Endothelial cell of umbilical vein (primary cell): ENCODE results near the gene ZNF512. TPM values are rescaled to one million over a fixed set of nuclear protein-coding genes. Genes with fewer than 3 reads are reported as not detected.
A peak's percentile ranks its signal among the peaks of the same experiment; 100 is the strongest.

ENCODE experiments used
- BruUV-seq: library from RNA; stranded (reverse); fragments of 400-500 nt; replicated peaks from 2 replicates; lab custom pipeline; 2021; lab: Mats Ljungman, UMichigan
- CTCF ChIA-PET: fragments of 300-600, 350-600 bp; sonication (Branson Sonifier 250); formaldehyde crosslinking; loops from one replicate; lab custom pipeline; 2021; ENCODE audit warnings: antibody characterized with exemption, inconsistent platforms; lab: Charles Lee
- POLR2A ChIA-PET: fragments of 300-600, 350-600 bp; sonication (Branson Sonifier 250); formaldehyde crosslinking; loops from one replicate; lab custom pipeline; 2021; ENCODE audit warnings: antibody characterized with exemption, inconsistent platforms; lab: Charles Lee
- DNase-seq: peaks from one replicate; pipeline ENCODE4 v3.0.0-alpha.2; 2011; ENCODE audit warnings: low read depth, low spot score
- FAIRE-seq: peaks from 2 replicates; lab custom pipeline; 2011; peaks lifted over from hg19 to GRCh38; lab: Jason Lieb, UNC
- H2AFZ ChIP-seq: 2 replicates; pipeline ENCODE4 v1.6.0; 2012; ENCODE audit warnings: low read depth, low read length, control low read depth, inconsistent platforms
- H3K27ac ChIP-seq: 2 replicates; pipeline ENCODE4 v1.5.1; 2011; ENCODE audit warnings: low read depth, mild to moderate bottlenecking, control low read depth, low read length, moderate library complexity; ENCODE audit not compliant: insufficient read depth
- H3K27me3 ChIP-seq, 2 experiments: 2 replicates each; pipeline versions ENCODE4 v1.6.0 to v1.6.1; 2011; ENCODE audit warnings: low read length in 2 of 2, mixed read lengths in 1 of 2; ENCODE audit not compliant: control insufficient read depth in 2 of 2, insufficient read depth in 2 of 2
- H3K36me3 ChIP-seq, 2 experiments: 2 replicates in 1 of 2; 3 replicates in 1 of 2; pipeline ENCODE4 v1.5.1; 2011; ENCODE audit warnings: low read length in 2 of 2, mild to moderate bottlenecking in 1 of 2, moderate library complexity in 1 of 2; ENCODE audit not compliant: control insufficient read depth in 2 of 2, insufficient read depth in 2 of 2; ENCODE audit errors: extremely low read depth in 1 of 2
- H3K4me1 ChIP-seq: 3 replicates; pipeline ENCODE4 v1.5.1; 2011; ENCODE audit warnings: mild to moderate bottlenecking, low read length; ENCODE audit not compliant: control insufficient read depth, insufficient read depth; ENCODE audit errors: extremely low read depth
- H3K4me2 ChIP-seq: 2 replicates; pipeline ENCODE4 v1.6.1; 2011; ENCODE audit warnings: low read length, control low read depth, mixed read lengths; ENCODE audit not compliant: insufficient read depth
- H3K4me3 ChIP-seq, 3 experiments: fragments of 200-600 bp in 1 of 3; sonication (generic), shearing (Covaris generic) in 1 of 3; replicated peaks in 1 of 3; 2 replicates each; pipeline ENCODE4 v1.5.1; 2011 to 2016; ENCODE audit warnings: control low read depth in 3 of 3, low read length in 3 of 3, mild to moderate bottlenecking in 2 of 3, inconsistent platforms in 1 of 3, low read depth in 1 of 3, moderate library complexity in 1 of 3; ENCODE audit not compliant: insufficient read depth in 1 of 3
- H3K79me2 ChIP-seq: 2 replicates; pipeline ENCODE4 v1.6.0; 2012; ENCODE audit warnings: low read length, inconsistent platforms; ENCODE audit not compliant: control insufficient read depth, insufficient read depth
- H3K9ac ChIP-seq: replicated peaks from 2 replicates; pipeline ENCODE3; 2011; ENCODE audit warnings: low read length, control low read depth; ENCODE audit not compliant: insufficient read depth; ENCODE audit errors: extremely low read depth
- H3K9me1 ChIP-seq: replicated peaks from 3 replicates; pipeline ENCODE4 v1.6.0; 2011; ENCODE audit warnings: mild to moderate bottlenecking, low read length; ENCODE audit not compliant: control insufficient read depth, insufficient read depth; ENCODE audit errors: extremely low read depth
- H3K9me3 ChIP-seq: replicated peaks from 2 replicates; pipeline ENCODE4 v1.5.1; 2012; ENCODE audit warnings: low read length, inconsistent platforms; ENCODE audit not compliant: control insufficient read depth, insufficient read depth
- H4K20me1 ChIP-seq: replicated peaks from 2 replicates; pipeline ENCODE3; 2011; ENCODE audit warnings: mild to moderate bottlenecking, low read length; ENCODE audit not compliant: control insufficient read depth, insufficient read depth; ENCODE audit errors: extremely low read depth
- FOS ChIP-seq: IDR thresholded peaks from 2 replicates; pipeline ENCODE4 v1.6.1; 2011; ENCODE audit warnings: mild to moderate bottlenecking, low read length, moderate library complexity, borderline replicate concordance; ENCODE audit not compliant: insufficient read depth
- GATA2 ChIP-seq: IDR thresholded peaks from 2 replicates; pipeline ENCODE4 v1.7.0; 2011; ENCODE audit warnings: low read depth, mild to moderate bottlenecking, moderate library complexity, mixed read lengths, low read length; ENCODE audit not compliant: insufficient read length, insufficient read depth
- MAX ChIP-seq: IDR thresholded peaks from 2 replicates; pipeline ENCODE4 v1.6.1; 2011; ENCODE audit not compliant: insufficient read depth, insufficient read length
- POLR2A ChIP-seq: IDR thresholded peaks from 2 replicates; pipeline ENCODE4 v1.6.1; 2012; ENCODE audit warnings: low read depth, mild to moderate bottlenecking, control low read depth, low read length
- POLR2AphosphoS5 ChIP-seq: IDR thresholded peaks from 2 replicates; pipeline ENCODE4 v1.6.1; 2012; ENCODE audit warnings: low read depth, mild to moderate bottlenecking, control low read depth, low read length, moderate library complexity; ENCODE audit not compliant: insufficient read depth
- dilution Hi-C: fragments of 300-500 bp; cut with MboI; formaldehyde crosslinking; loops from one replicate; pipeline ENCODE4 v1.15.0; 2019; ENCODE audit warnings: low sequenced_read_pairs; ENCODE audit not compliant: extremely low pct_ligation_motif_present
- intact Hi-C: fragments of 100-400 bp; cut with micrococcal nuclease; formaldehyde crosslinking; loops from one replicate; pipeline ENCODE4 v1.10.0; 2022
- polyA plus RNA-seq, 4 experiments: library from polyadenylated mRNA; depleted of rRNA in 3 of 4; stranded (reverse) in 3 of 4; unstranded in 1 of 4; fragments of >200 nt; gene quantifications; 2 replicates each; pipeline versions ENCODE4 v1.2.1 to v1.2.3, GENCODE V29; 2011 to 2012; ENCODE audit warnings: missing spikeins in 1 of 4
- total RNA-seq: library from RNA; stranded (reverse); gene quantifications from 2 replicates; pipeline ENCODE4 v1.2.3, GENCODE V29; 2021

ZNF512 gene
- total and polyA plus RNA-seq, 2 donors (not counting 3 experiments of a cell fraction or from before 2014, with no cell fraction given) = 17.8 to 37.0 TPM

GRCh38 chr2:27663285-27664153, 80.7 kb downstream of the ZNF512 start, which contains the start of the genes SLC4A1AP and SUPT7L:
TSS of gene SLC4A1AP (plus strand) at chr2:27663889. CDS start at chr2:27663915, 26 bp downstream.
TSS of gene SUPT7L (minus strand) at chr2:27663614. CDS start at chr2:27662192, 1,422 bp downstream.
- no peaks in the 10 kb centered on the region for H3K9me3 ChIP-seq
- TF ChIP-seq POLR2A (peak; percentile 67), POLR2AphosphoS5 (peak; percentile 74), GATA2 (peak; percentile 26), MAX (no peak), FOS (no peak)
- H3K4me2 ChIP-seq = peak within 1 kb of the TSS; percentile 84
- no peaks in the 10 kb centered on the region for H4K20me1 ChIP-seq
- FAIRE-seq (peak; percentile 89), DNase-seq (peak; percentile 92)
- peak within 1 kb of the TSS; percentile 71 to 98 (median 84) for H3K4me3 ChIP-seq
- intact Hi-C loops = loop anchor here (1.0 kb wide), 2 partner anchors 34 to 255 kb away; partner anchors contain the start of genes CCDC121 and GPN1
- dilution Hi-C loops = no loop called here
- peaks cover 37% of the 10 kb centered on the region for H3K4me1 ChIP-seq
- BruUV-seq = TSS peak; percentile 71
- H3K36me3 ChIP-seq = peaks cover 7 to 11% of the 10 kb centered on the region in 2 experiments
- H3K9ac ChIP-seq = peak within 1 kb of the TSS; percentile 94
- peak within 1 kb of the TSS; percentile 78 for H2AFZ ChIP-seq
- H3K79me2 ChIP-seq = peaks cover 27% of the 10 kb centered on the region
- POLR2A ChIA-PET = interaction anchor here (1.2 kb wide), 1 partner anchor 20 kb away, joined by 6 read pairs; no protein-coding TSS in a partner anchor
- CTCF ChIA-PET = interaction anchor here (0.9 to 7.3 kb wide), 4 partner anchors 15 to 255 kb away, joined by 3 to 74 read pairs (median 3); no protein-coding TSS in a partner anchor
- H3K9me1 ChIP-seq = no peaks in the 10 kb centered on the region
- H3K27ac ChIP-seq = peak within 1 kb of the TSS; percentile 73
- H3K27me3 ChIP-seq = no peaks in the 10 kb centered on the region
